ENCODE measurements around the gene PTEN. TPM values are rescaled to one million over a fixed set of nuclear protein-coding genes. Genes with fewer than 3 reads are reported as not detected.
"Not testable (repeated sequence)": the region's sequence is repeated elsewhere in the genome, so short reads cannot be mapped to it uniquely, and the experiment has no call there.

The PTEN gene
- total RNA-seq, 2 experiments from 2014 or later = 79.8 to 86.0 TPM

GRCh38 chr10:87868277-87868676 is 4.9 kb downstream of the PTEN start:
- no peak for DNase-seq
- H3K4me1 ChIP-seq (ENCODE audit: insufficient read depth, low read length) = peaks cover 16% of the 10 kb centered on the region
- H3K27ac ChIP-seq (ENCODE audit: low read depth in 1 of 2, low read length in 2 of 2) = no peak overlapping the region
- POLR2A ChIA-PET = interaction anchor here (0.6 to 0.8 kb wide), 2 partner anchors 108 to 524 kb away, joined by 3 to 4 read pairs; no protein-coding TSS in a partner anchor
- CTCF ChIA-PET = no interaction called here
- no peaks in the 10 kb centered on the region for H3K27me3 ChIP-seq (ENCODE audit: control insufficient read depth in 1 of 2, insufficient read depth in 2 of 2, low read length in 2 of 2)
- Mint-ChIP-seq H3K4me3 (peak overlapping the region; percentile 85), H3K9me3 (no peaks in the 10 kb centered on the region), H3K27ac (peak overlapping the region; percentile 66), H3K27me3 (no peaks in the 10 kb centered on the region), H3K4me1 (ENCODE audit: low read depth) (peaks cover 74% of the 10 kb centered on the region), H3K36me3 (ENCODE audit: low read depth) (peaks cover 51% of the 10 kb centered on the region)
- intact Hi-C loops (cut with DNase I, micrococcal nuclease) = loop anchor here in 1 of 2 experiments (10.0 kb wide), 2 partner anchors 327 to 947 kb away; no protein-coding TSS in a partner anchor
- H3K9me3 ChIP-seq (ENCODE audit: control insufficient read depth in 1 of 2, insufficient read depth in 1 of 2, low read length in 2 of 2) = no peaks in the 10 kb centered on the region
- no peak for ATAC-seq (ENCODE audit: poor library complexity)
- no peaks in the 10 kb centered on the region for H3K36me3 ChIP-seq (ENCODE audit: insufficient read depth, low read length)
- H3K4me3 ChIP-seq (ENCODE audit: low read length) = peak overlapping the region; percentile 94
- TF ChIP-seq CTCF (IDR thresholded peaks at IDR 0.05) = no peak

DNA sequence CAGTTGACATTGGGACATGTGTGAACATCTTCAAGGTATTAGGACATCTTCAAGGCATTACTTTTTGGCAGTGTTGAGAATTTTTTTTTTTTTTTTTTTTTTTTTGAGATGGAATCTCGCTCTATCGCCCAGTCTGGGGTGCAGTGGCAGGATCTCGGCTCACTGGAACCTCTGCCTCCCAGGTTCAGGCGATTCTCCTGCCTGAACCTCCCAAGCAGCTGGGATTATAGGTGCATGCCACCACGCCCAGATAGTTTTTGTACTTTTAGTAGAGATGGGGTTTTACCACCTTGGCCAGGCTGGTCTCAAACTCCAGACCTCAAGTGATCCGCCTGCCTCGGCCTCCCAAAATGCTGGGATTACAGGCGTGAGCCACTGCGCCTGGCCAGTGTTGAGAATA is 5.7 kb downstream of the PTEN start:
- H3K4me1 ChIP-seq (ENCODE audit: insufficient read depth, low read length) = peaks cover 18% of the 10 kb centered on the region
- CTCF ChIA-PET; DNase-seq; H3K9me3 ChIP-seq (ENCODE audit: control insufficient read depth in 1 of 2, insufficient read depth in 1 of 2, low read length in 2 of 2); H3K27ac ChIP-seq (ENCODE audit: low read depth in 1 of 2, low read length in 2 of 2); H3K4me3 ChIP-seq (ENCODE audit: low read length); H3K36me3 ChIP-seq (ENCODE audit: insufficient read depth, low read length); H3K27me3 Mint-ChIP-seq; H3K27me3 ChIP-seq (ENCODE audit: control insufficient read depth in 1 of 2, insufficient read depth in 2 of 2, low read length in 2 of 2); H3K9me3 Mint-ChIP-seq; ATAC-seq (ENCODE audit: poor library complexity): not testable (repeated sequence)
- Mint-ChIP-seq H3K4me1 (ENCODE audit: low read depth) (peaks cover 82% of the 10 kb centered on the region), H3K4me3 (peak overlapping the region; percentile 85), H3K36me3 (ENCODE audit: low read depth) (peaks cover 48% of the 10 kb centered on the region), H3K27ac (peak overlapping the region; percentile 66)
- POLR2A ChIA-PET = interaction anchor here (1.6 kb wide), 1 partner anchor 51 kb away, joined by 4 read pairs; the partner anchor contains the start of gene ATAD1
- intact Hi-C loops (cut with DNase I, micrococcal nuclease) = loop anchor here in 1 of 2 experiments (10.0 kb wide), 2 partner anchors 326 to 946 kb away; no protein-coding TSS in a partner anchor

- intact Hi-C loops (cut with DNase I, micrococcal nuclease) = loop anchor here (5.0 to 10.0 kb wide), 3 partner anchors 37 to 945 kb away; no protein-coding TSS in a partner anchor
- DNase-seq (no peak), ATAC-seq (ENCODE audit: poor library complexity) (no peak)
- H3K9me3 Mint-ChIP-seq = no peaks in the 10 kb centered on the region
- no peak overlapping the region for H3K27ac Mint-ChIP-seq
- Histone ChIP-seq H3K27ac (ENCODE audit: low read depth in 1 of 2, low read length in 2 of 2) (no peak overlapping the region), H3K4me1 (ENCODE audit: insufficient read depth, low read length) (peaks cover 18% of the 10 kb centered on the region), H3K36me3 (ENCODE audit: insufficient read depth, low read length) (no peaks in the 10 kb centered on the region), H3K9me3 (ENCODE audit: control insufficient read depth in 1 of 2, insufficient read depth in 1 of 2, low read length in 2 of 2) (no peaks in the 10 kb centered on the region), H3K4me3 (ENCODE audit: low read length) (no peak overlapping the region), H3K27me3 (ENCODE audit: control insufficient read depth in 1 of 2, insufficient read depth in 2 of 2, low read length in 2 of 2) (no peaks in the 10 kb centered on the region)
- POLR2A ChIA-PET = interaction anchor here (1.6 to 2.6 kb wide), 2 partner anchors 8 to 52 kb away, joined by 4 to 27 read pairs; partner anchors contain the start of genes ATAD1, KLLN and PTEN
- H3K27me3 Mint-ChIP-seq = no peaks in the 10 kb centered on the region
- peaks cover 85% of the 10 kb centered on the region for H3K4me1 Mint-ChIP-seq (ENCODE audit: low read depth)
- TF ChIP-seq CTCF (IDR thresholded peaks at IDR 0.05) = no peak
- H3K4me3 Mint-ChIP-seq = peak overlapping the region; percentile 48
- H3K36me3 Mint-ChIP-seq (ENCODE audit: low read depth) = peaks cover 42% of the 10 kb centered on the region
- CTCF ChIA-PET = interaction anchor here (0.9 kb wide), 1 partner anchor 520 kb away, joined by 3 read pairs; no protein-coding TSS in a partner anchor
Measured at GRCh38 chr10:87869773-87870551, 6.5 kb downstream of the PTEN start.

Data from CD4-positive, alpha-beta T cell (primary cell).